Stimulated activated naive CD8-positive, alpha-beta T cell treated with anti-CD3 and anti-CD28 coated beads, Interleukin-15, Interleukin-2, amounts not matched to agents 100 ng/mL and 50 ng/mL, for 24 hours (primary cell): ENCODE measurements around the gene NTNG1.

ENCODE experiments used
- H3K27ac Mint-ChIP-seq: one replicate; pipeline ENCODE4 v1.8.0; 2021; ENCODE audit warnings: mild to moderate bottlenecking, mixed read lengths
- H3K27me3 Mint-ChIP-seq: one replicate; pipeline ENCODE4 v1.8.0; 2021; ENCODE audit warnings: mixed read lengths
- H3K36me3 Mint-ChIP-seq: one replicate; pipeline ENCODE4 v1.8.0; 2021; ENCODE audit warnings: low read depth, mixed read lengths
- H3K4me1 Mint-ChIP-seq: one replicate; pipeline ENCODE4 v1.8.0; 2021; ENCODE audit warnings: low read depth, mixed read lengths
- H3K4me3 Mint-ChIP-seq: one replicate; pipeline ENCODE4 v1.8.0; 2021; ENCODE audit warnings: mild to moderate bottlenecking, mixed read lengths
- H3K9me3 Mint-ChIP-seq: one replicate; pipeline ENCODE4 v1.8.0; 2021; ENCODE audit warnings: mixed read lengths

Gene NTNG1

DNA sequence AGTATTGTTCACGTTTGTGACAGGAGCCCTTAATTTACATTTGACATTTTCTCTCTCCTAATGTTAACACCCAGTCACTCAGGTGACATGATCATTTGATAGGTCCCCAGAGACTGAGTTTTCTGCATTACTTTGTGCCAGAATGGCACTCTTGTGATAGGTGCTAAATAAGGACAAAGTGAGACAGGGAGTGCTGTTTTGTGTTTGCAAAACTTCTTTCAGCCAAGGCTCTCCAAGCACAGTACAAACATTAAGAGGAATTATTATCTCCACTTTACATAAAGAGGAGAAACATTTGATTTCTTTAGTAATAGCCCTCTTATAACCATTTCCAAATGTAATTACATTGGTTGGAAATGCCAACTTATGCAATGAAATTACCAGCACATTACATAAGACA is 355.2 kb downstream of the NTNG1 start:
- H3K27me3 Mint-ChIP-seq, result peaks cover 2% of the 10 kb centered on the region
- no peaks in the 10 kb centered on the region for H3K36me3 Mint-ChIP-seq
- no peak overlapping the region for H3K27ac Mint-ChIP-seq

DNA sequence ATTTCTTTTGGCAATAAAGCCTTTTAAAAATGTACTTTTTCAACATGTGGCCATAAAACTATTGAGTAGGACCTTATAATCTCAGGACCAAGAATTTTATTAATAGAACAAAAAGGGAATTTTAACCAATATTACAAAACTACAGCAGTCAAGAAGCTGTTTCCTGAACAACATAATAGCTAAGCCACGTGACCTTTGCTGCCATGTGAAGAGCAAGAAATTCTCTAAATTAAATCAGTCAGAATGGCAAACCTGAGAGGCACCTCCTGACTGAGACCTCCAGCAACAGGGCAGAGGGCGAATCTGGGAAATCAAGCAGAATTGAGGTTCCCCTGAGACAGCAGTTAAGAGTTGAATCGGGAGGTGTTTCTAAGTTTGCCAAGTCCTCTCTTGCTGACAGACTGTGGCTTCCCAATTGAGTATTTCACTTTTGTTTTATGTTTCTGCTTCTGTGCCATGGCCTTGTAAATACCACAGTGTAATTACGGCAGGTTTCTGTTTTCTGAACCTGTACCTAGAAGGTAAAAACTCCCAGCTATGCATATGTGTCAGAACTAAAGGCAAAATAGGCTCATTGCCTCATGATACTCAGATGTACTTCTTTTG is 358.4 kb downstream of the NTNG1 start:
- no peaks in the 10 kb centered on the region for H3K9me3 Mint-ChIP-seq
- no peaks in the 10 kb centered on the region for H3K36me3 Mint-ChIP-seq
- H3K27ac Mint-ChIP-seq, result no peak overlapping the region
- no peak overlapping the region for H3K4me3 Mint-ChIP-seq
- no peaks in the 10 kb centered on the region for H3K27me3 Mint-ChIP-seq
- no peaks in the 10 kb centered on the region for H3K4me1 Mint-ChIP-seq

More for the DNA sequence above, 355.2 kb downstream of the NTNG1 start:
- Mint-ChIP-seq H3K4me1 (no peaks in the 10 kb centered on the region), H3K4me3 (no peak overlapping the region), H3K9me3 (no peaks in the 10 kb centered on the region)

DNA sequence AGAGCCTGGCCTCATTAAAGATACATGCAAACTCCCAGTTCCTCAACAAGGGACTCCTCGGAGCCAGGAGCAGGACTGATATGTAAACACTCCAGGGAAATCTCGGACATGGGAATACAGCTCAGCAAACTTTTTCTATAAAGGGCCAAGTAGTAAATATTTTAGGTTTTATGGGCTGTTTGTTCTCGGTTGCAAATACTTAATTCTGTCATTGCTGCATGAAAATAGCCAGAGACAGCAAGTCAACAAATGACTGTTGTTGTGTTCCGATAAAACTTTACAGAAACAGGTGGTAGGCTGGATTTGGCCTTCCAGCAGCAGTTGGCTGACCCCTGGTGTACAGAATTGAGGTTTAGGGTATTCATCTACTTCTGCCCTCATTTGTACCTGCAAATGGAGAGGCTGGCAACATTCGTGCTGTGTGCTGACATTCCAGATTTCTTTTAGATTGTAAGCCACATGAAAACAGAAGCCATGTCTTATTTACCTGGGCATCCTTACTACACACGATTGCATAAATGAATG is 360.3 kb downstream of the NTNG1 start:
- no peaks in the 10 kb centered on the region for H3K4me1 Mint-ChIP-seq
- no peak overlapping the region for H3K4me3 Mint-ChIP-seq
- no peaks in the 10 kb centered on the region for H3K36me3 Mint-ChIP-seq
- H3K27me3 Mint-ChIP-seq, result no peaks in the 10 kb centered on the region
- no peaks in the 10 kb centered on the region for H3K9me3 Mint-ChIP-seq
- no peak overlapping the region for H3K27ac Mint-ChIP-seq

DNA sequence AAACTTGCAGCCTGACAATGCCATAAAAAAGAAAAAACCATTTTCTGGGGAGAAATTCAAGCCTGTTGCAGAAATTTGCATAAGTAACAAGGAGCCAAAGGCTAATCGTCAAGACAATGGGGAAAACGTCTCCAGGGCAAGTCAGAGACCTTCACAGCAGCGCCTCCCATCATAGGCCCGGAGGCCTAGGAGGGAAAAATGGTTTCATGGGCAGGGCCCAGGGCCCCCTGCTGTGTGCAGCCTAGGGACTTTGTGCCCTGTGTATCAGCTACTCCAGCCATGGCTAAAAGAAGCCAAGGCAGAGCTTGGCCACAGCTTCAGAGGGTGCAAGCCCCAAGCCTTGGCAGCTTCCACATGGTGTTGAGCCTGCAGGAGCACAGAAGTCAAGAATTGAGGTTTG is 369.5 kb downstream of the NTNG1 start:
- Mint-ChIP-seq H3K4me3 (no peak overlapping the region), H3K27me3 (no peaks in the 10 kb centered on the region), H3K36me3 (no peaks in the 10 kb centered on the region), H3K9me3 (peaks cover 6% of the 10 kb centered on the region), H3K4me1 (no peaks in the 10 kb centered on the region), H3K27ac (no peak overlapping the region)

DNA sequence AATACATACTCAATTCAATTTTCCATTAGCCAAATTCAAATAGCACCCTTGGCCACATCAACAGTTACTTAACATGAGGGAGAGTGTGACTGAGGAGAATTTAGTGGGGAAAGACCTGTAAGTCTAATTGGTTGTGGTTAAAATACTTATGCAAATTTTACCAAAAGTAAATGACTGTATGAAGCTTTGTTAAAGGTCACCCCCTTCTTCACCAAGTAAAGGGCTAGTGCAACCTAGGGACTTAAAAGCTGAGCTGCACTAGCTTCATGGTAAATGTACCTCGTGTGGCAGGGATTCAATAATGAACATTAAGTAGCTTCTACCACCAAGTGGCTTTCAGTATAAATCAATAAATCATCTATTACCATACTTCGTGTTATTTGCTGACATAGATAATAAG is 372.0 kb downstream of the NTNG1 start:
- no peaks in the 10 kb centered on the region for H3K4me1 Mint-ChIP-seq
- no peaks in the 10 kb centered on the region for H3K27me3 Mint-ChIP-seq
- no peaks in the 10 kb centered on the region for H3K36me3 Mint-ChIP-seq
- H3K9me3 Mint-ChIP-seq, result peaks cover 6% of the 10 kb centered on the region
- no peak overlapping the region for H3K27ac Mint-ChIP-seq
- H3K4me3 Mint-ChIP-seq, result no peak overlapping the region

DNA sequence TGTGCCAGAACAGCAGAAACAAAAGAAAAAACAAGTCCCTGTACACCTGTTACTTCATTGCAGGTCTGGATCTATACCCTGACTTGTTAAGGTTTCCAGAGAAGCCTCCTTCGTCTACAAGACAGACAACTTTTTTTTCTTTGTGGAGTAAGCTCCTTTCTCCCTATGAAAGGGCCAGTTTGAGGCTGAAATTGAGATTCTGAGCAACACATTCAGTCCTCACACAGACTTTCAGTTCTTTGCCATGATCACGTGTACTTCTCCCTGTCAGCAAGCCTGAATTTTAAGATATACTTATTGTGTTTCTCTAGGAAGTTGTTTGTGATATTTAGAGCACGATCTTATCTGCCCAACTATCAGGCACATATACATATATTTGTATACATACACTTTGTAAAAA is 374.0 kb downstream of the NTNG1 start:
- H3K27me3 Mint-ChIP-seq, result peaks cover 3% of the 10 kb centered on the region
- no peaks in the 10 kb centered on the region for H3K4me1 Mint-ChIP-seq
- H3K36me3 Mint-ChIP-seq, result no peaks in the 10 kb centered on the region
- H3K27ac Mint-ChIP-seq, result no peak overlapping the region
- H3K9me3 Mint-ChIP-seq, result peaks cover 3% of the 10 kb centered on the region
- H3K4me3 Mint-ChIP-seq, result no peak overlapping the region

DNA sequence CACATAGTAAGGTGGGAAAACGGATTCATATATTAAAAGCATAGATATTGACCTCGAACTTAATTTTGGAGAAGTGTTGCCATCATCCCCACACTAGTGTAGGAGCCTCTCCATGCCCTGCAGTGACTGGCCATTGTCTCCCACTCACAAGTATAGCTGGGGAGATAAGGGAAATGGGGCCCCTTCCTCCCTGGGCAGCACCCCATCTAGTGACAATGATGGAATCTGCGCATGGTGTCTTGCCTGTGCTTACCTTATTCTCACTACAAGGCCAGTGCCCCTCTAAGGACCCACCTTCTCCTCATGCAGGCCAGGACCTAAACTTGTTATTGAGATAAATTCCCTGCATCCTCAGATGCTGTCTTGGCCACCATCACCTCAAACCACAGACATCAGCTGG is 374.9 kb downstream of the NTNG1 start:
- H3K9me3 Mint-ChIP-seq, result no peaks in the 10 kb centered on the region
- peaks cover 3% of the 10 kb centered on the region for H3K27me3 Mint-ChIP-seq
- no peak overlapping the region for H3K4me3 Mint-ChIP-seq
- no peaks in the 10 kb centered on the region for H3K4me1 Mint-ChIP-seq
- H3K27ac Mint-ChIP-seq, result no peak overlapping the region
- no peaks in the 10 kb centered on the region for H3K36me3 Mint-ChIP-seq

DNA sequence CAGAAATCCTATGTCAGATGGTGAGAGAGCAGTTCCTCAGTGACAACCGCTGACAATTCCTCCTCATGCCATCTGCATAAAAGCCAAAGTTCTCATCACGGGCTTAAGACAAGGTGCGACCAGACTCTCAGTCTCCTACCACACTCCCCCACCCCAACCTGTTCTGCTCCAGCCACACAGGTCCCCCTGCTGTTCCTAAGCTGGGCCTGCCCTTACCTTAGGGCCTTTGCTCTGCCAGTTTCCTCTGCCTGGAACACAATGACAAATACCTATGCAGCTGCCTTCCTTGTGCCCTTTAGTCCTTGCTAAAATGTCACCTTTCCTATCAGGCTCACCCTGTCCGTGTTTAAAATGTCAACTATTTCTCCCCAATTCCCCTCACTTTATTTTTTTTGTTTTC is 382.2 kb downstream of the NTNG1 start:
- no peaks in the 10 kb centered on the region for H3K36me3 Mint-ChIP-seq
- no peaks in the 10 kb centered on the region for H3K4me1 Mint-ChIP-seq
- H3K9me3 Mint-ChIP-seq, result no peaks in the 10 kb centered on the region
- H3K27ac Mint-ChIP-seq, result no peak overlapping the region
- peaks cover 3% of the 10 kb centered on the region for H3K27me3 Mint-ChIP-seq
- no peak overlapping the region for H3K4me3 Mint-ChIP-seq

DNA sequence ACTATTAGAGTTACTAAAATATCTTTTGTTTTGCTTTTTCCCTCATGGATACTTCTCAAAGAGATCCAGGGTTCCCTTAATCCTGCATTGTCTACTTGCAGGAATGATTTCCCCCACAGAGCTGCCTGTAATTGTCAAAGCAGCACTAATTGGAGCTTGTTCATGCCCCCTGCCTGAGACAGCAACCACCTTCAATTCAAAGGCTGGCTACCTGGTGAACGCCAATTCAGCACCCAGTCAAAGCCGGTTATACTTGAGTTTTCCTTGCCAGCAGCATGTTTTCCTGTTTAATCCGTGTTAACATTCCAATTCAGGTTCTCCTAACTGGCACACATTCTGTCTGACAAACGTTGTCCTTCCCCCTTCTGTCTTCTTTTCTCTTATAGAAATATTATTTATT is 382.9 kb downstream of the NTNG1 start:
- no peaks in the 10 kb centered on the region for H3K9me3 Mint-ChIP-seq
- no peak overlapping the region for H3K27ac Mint-ChIP-seq
- H3K27me3 Mint-ChIP-seq, result peaks cover 3% of the 10 kb centered on the region

DNA sequence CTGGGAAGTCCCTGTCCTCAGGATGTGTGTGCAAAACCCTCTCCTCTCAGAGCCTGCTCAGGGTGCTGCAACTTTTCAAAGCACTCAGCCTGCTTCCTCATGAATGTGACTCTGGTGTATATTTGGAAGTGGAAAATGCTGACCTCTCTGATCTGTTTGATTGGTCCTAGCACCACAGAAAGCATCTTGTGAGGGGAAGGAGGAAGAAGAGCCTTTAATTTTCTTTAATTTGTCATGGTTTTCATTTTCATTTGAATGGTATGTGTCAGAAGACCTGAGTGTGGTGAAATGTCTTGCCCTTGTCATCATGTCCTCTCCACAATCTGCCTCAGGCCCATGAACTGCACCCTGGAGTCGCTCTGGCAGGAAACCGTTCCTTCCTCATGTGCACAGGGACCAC is 383.5 kb downstream of the NTNG1 start:
- no peaks in the 10 kb centered on the region for H3K4me1 Mint-ChIP-seq
- no peaks in the 10 kb centered on the region for H3K36me3 Mint-ChIP-seq
- no peaks in the 10 kb centered on the region for H3K9me3 Mint-ChIP-seq
- peaks cover under 1% of the 10 kb centered on the region for H3K27me3 Mint-ChIP-seq
- no peak overlapping the region for H3K27ac Mint-ChIP-seq
- no peak overlapping the region for H3K4me3 Mint-ChIP-seq

More for the DNA sequence above, 382.9 kb downstream of the NTNG1 start:
- Mint-ChIP-seq H3K4me1 (no peaks in the 10 kb centered on the region), H3K4me3 (no peak overlapping the region), H3K36me3 (no peaks in the 10 kb centered on the region)

DNA sequence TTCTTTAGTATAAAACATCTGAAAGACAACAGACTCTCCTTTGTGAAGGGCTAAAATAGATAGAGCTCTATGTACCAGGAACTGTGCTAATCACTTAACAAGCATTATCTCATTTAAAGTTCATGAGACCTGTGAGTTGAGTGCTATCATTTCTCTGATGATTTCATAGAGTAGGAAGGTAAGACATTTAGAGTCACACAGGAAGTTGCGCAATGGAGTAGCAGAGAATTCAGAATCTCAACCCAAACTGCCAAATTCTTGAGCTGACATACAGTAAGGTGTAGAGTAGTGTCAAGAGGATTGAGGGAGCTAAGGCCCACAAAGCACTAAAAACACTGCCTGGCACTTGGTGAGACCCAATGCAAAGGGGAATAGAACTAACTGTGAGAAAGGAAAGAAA is 384.3 kb downstream of the NTNG1 start:
- Mint-ChIP-seq H3K9me3 (no peaks in the 10 kb centered on the region), H3K27ac (no peak overlapping the region)

DNA sequence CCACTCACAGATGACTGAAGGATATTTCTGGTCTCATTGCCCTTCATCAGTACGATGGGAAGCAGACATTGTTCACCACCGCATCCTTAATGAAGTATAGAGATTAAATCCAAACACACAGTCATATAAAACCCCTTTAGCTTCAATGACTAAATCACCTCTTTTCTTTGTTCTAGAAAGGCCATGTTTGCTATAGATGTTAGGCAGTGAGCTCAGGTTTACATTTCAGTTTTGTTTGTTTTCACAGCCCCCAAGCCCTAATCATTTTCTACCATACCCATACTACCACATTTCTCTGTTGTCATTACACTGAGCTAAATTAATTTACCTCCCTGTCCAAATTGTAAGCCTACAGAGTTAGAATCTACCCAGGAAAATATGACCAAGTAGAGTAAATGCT is 385.1 kb downstream of the NTNG1 start:
- no peak overlapping the region for H3K4me3 Mint-ChIP-seq
- no peak overlapping the region for H3K27ac Mint-ChIP-seq
- no peaks in the 10 kb centered on the region for H3K9me3 Mint-ChIP-seq
- H3K36me3 Mint-ChIP-seq, result no peaks in the 10 kb centered on the region
- peaks cover 10% of the 10 kb centered on the region for H3K27me3 Mint-ChIP-seq
- no peaks in the 10 kb centered on the region for H3K4me1 Mint-ChIP-seq

More for the DNA sequence above, 384.3 kb downstream of the NTNG1 start:
- Mint-ChIP-seq H3K36me3 (no peaks in the 10 kb centered on the region), H3K4me3 (no peak overlapping the region), H3K4me1 (no peaks in the 10 kb centered on the region), H3K27me3 (peaks cover 6% of the 10 kb centered on the region)

DNA sequence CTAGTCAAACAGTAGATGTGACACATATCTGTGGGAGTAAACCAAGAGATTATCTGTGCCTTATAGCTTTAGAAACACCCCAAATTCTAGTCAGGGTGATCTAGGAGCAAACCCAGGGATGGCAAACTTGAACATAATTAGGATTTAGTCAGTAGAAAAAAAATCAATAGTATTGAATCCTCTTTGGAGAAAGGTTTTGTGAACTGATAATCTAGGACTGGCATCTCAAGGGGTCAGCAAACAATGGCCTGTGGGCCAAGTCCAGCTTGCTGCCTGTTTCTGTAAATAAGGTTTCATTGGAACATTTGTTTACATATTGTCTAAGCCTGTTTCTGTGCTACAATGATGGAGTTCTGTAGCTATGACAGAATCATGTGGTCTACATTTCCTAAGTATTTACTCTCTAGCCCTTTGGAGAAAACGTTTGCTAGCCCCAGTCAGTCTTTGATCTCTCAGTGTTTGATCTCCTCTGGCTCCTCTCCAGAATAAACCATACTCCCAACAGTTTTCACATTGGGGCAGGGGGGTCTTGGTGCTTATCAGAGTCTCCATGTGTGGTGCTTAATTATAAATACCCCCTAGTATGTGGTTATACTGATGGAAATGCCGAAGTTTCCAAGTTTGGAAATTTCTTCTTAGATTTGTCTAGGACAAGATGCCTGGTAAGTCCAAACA is 385.8 kb downstream of the NTNG1 start:
- Mint-ChIP-seq H3K27me3 (peaks cover 10% of the 10 kb centered on the region), H3K36me3 (no peaks in the 10 kb centered on the region), H3K27ac (no peak overlapping the region), H3K9me3 (no peaks in the 10 kb centered on the region), H3K4me3 (no peak overlapping the region), H3K4me1 (no peaks in the 10 kb centered on the region)

DNA sequence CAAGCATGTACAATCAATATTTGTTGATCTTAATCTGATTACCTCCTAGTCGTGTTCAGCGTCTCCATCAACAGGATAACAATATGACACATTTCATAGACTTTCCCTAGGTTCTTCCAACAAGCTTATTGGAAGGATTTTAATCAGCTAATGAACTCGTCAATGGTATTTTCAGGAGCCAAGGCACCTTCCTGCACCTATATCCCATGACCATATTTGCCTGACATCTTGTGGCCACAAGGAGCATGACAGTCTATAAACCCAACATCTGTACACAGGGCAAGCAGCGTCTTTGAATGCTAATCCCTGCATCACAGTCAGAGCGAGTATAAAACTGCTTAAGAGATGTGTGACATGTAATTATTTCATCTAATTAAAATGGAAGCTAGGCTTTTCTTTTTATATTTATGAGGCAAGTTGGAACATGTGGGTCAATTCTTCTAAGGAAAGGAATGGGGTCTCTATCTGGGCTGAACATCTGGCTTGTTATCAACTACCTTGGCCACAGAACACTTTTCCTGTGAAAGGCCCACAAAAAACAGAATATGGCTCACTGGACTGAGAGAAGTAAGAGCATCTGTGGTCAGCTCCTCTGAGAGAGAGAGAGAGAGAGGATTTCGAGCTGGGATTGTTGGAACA is 388.8 kb downstream of the NTNG1 start:
- H3K27me3 Mint-ChIP-seq, result peaks cover 10% of the 10 kb centered on the region
- no peaks in the 10 kb centered on the region for H3K4me1 Mint-ChIP-seq
- H3K36me3 Mint-ChIP-seq, result no peaks in the 10 kb centered on the region
- no peak overlapping the region for H3K27ac Mint-ChIP-seq
- H3K4me3 Mint-ChIP-seq, result no peak overlapping the region
- no peaks in the 10 kb centered on the region for H3K9me3 Mint-ChIP-seq

DNA sequence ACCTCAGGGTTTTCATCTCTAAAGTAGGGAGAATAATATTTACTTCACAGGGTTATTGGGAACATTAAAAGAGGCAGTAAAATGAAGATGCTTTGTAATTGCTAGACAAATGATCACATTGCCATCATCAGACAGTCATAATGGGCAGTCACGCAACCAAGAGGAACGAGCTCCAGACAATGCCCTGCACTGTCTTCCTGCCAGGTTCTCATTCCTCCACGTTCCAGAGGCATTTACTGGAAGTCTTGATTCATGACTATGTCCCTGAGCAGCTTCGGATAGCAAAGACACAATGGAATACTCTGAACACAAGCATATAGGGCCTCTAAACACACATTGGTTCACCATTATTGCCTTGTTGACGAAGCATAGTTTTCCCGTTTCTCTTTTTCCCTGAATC is 389.7 kb downstream of the NTNG1 start:
- Mint-ChIP-seq H3K4me1 (no peaks in the 10 kb centered on the region), H3K9me3 (no peaks in the 10 kb centered on the region), H3K27me3 (peaks cover 10% of the 10 kb centered on the region), H3K27ac (no peak overlapping the region), H3K4me3 (no peak overlapping the region), H3K36me3 (no peaks in the 10 kb centered on the region)
